HepG2 (cell line): ENCODE measurements around the gene PAXIP1. TPM values are rescaled to one million over a fixed set of nuclear protein-coding genes. Genes with fewer than 3 reads are reported as not detected.

Experiments
- ATAC-seq: fragments of 200-7000 bp; cut with Tn5 transposase; 3 replicates; pipeline ENCODE4 v1.9.1; 2020; ENCODE audit warnings: mild to moderate bottlenecking, moderate library complexity
- BruUV-seq: library from RNA; stranded (reverse); fragments of 400-500 nt; replicated peaks from 2 replicates; lab custom pipeline; 2021; lab: Mats Ljungman, UMichigan
- CTCF ChIA-PET: fragments of 300-600 bp; formaldehyde crosslinking; extraction: SDS; loops from one replicate; lab custom pipeline; 2021; ENCODE audit warnings: low total read pairs, inconsistent platforms, low intra/inter-chr PET ratio; lab: Yijun Ruan, JAX
- POLR2A ChIA-PET: fragments of 350-600 bp; sonication (Branson Sonifier 250); formaldehyde crosslinking; loops from one replicate; lab custom pipeline; 2020; ENCODE audit warnings: antibody characterized with exemption, inconsistent platforms; lab: Yijun Ruan, JAX
- DNase-seq: peaks from one replicate; pipeline ENCODE4 v3.0.0-alpha.2; 2015; ENCODE audit warnings: low spot score
- FAIRE-seq: peaks from 3 replicates; lab custom pipeline; 2011; peaks lifted over from hg19 to GRCh38; lab: Jason Lieb, UNC
- H2AFZ ChIP-seq: one replicate; pipeline ENCODE4 v1.6.1; 2011; ENCODE audit warnings: low read length, inconsistent platforms
- H3K27ac ChIP-seq: fragments of 300-600 bp; 3 replicates; pipeline ENCODE4 v1.8.0; 2011; ENCODE audit warnings: mixed run types, mild to moderate bottlenecking, mixed read lengths, low read length, inconsistent platforms; ENCODE audit not compliant: insufficient read depth; ENCODE audit errors: extremely low read length
- H3K27me3 ChIP-seq, 2 experiments: fragments of 200-600 bp in 1 of 2; 2 replicates in 1 of 2; 3 replicates in 1 of 2; pipeline versions ENCODE4 v1.6.0 to v1.8.0; 2011; ENCODE audit warnings: low read length in 2 of 2, mild to moderate bottlenecking in 2 of 2, moderate library complexity in 2 of 2, inconsistent platforms in 1 of 2; ENCODE audit not compliant: insufficient read depth in 2 of 2, control insufficient read depth in 1 of 2
- H3K36me3 ChIP-seq, 2 experiments: fragments of 200-600 bp in 1 of 2; replicated peaks in 1 of 2; 2 replicates in 1 of 2; 3 replicates in 1 of 2; pipeline versions ENCODE4 v1.5.1 to v1.8.0; 2011; ENCODE audit warnings: low read length in 2 of 2, inconsistent platforms in 1 of 2; ENCODE audit not compliant: insufficient read depth in 2 of 2, control insufficient read depth in 1 of 2
- H3K4me1 ChIP-seq: 2 replicates; pipeline ENCODE4 v1.5.1; 2012; ENCODE audit warnings: low read length, inconsistent platforms; ENCODE audit not compliant: insufficient read depth
- H3K4me2 ChIP-seq: 2 replicates; pipeline ENCODE4 v1.6.0; 2011; ENCODE audit warnings: low read depth, low read length, inconsistent platforms
- H3K4me3 ChIP-seq, 3 experiments: fragments of 200-600 bp in 1 of 3; sonication (generic), shearing (Covaris generic) in 1 of 3; replicated peaks in 1 of 3; 2 replicates each; pipeline ENCODE4 v1.5.1; 2011 to 2016; ENCODE audit warnings: low read length in 3 of 3, inconsistent platforms in 2 of 3, low read depth in 2 of 3, mild to moderate bottlenecking in 2 of 3, control low read depth in 1 of 3, mixed read lengths in 1 of 3; ENCODE audit not compliant: insufficient read depth in 1 of 3
- H3K79me2 ChIP-seq: one replicate; pipeline ENCODE4 v1.6.1; 2011; ENCODE audit warnings: low read length, inconsistent platforms; ENCODE audit not compliant: insufficient read depth
- H3K9ac ChIP-seq: 2 replicates; pipeline ENCODE4 v1.6.0; 2011; ENCODE audit warnings: mild to moderate bottlenecking, low read depth, low read length, inconsistent platforms; ENCODE audit not compliant: insufficient read depth
- H3K9me3 ChIP-seq: 2 replicates; pipeline ENCODE4 v1.5.1; 2012; ENCODE audit warnings: mild to moderate bottlenecking, low read length
- H4K20me1 ChIP-seq: 2 replicates; pipeline ENCODE4 v1.6.0; 2011; ENCODE audit warnings: inconsistent platforms, mild to moderate bottlenecking, low read length, moderate library complexity; ENCODE audit not compliant: insufficient read depth
- HNRNPH1 ChIP-seq: fragments of 200-400 bp; formaldehyde crosslinking; optimal IDR thresholded peaks from 2 replicates; pipeline ENCODE3; 2017; ENCODE audit warnings: mild to moderate bottlenecking, low read depth, low read length
- MIER3 ChIP-seq: IDR thresholded peaks from 2 replicates; pipeline ENCODE4 v1.6.1; 2016; ENCODE audit warnings: missing compliant biosample characterization, borderline replicate concordance
- ONECUT2 ChIP-seq: sonication (generic); formaldehyde crosslinking; IDR thresholded peaks from 2 replicates; pipeline ENCODE4 v1.4.0; 2020; ENCODE audit warnings: missing genetic modification reagents
- RBM22 ChIP-seq: fragments of 200-400 bp; formaldehyde crosslinking; optimal IDR thresholded peaks from 2 replicates; pipeline ENCODE3; 2017; ENCODE audit warnings: mild to moderate bottlenecking, low read length, moderate library complexity
- RFX1 ChIP-seq: fragments of 450-650 bp; IDR thresholded peaks from 2 replicates; pipeline ENCODE4 v1.6.1; 2017
- SMC3 ChIP-seq: IDR thresholded peaks from 2 replicates; pipeline ENCODE4 v1.6.1; 2011; ENCODE audit warnings: low read length, improper control_type of control experiment
- STAG1 ChIP-seq: sonication (generic); formaldehyde crosslinking; IDR thresholded peaks from 2 replicates; pipeline ENCODE4 v1.4.0; 2020; ENCODE audit warnings: missing genetic modification reagents
- ZNF17 ChIP-seq: sonication (generic); formaldehyde crosslinking; IDR thresholded peaks from 2 replicates; pipeline ENCODE4 v1.5.0; 2020; ENCODE audit warnings: mild to moderate bottlenecking, missing genetic modification reagents
- ZNF335 ChIP-seq: sonication (generic); formaldehyde crosslinking; IDR thresholded peaks from 2 replicates; pipeline ENCODE4 v1.4.0; 2020; ENCODE audit warnings: missing genetic modification reagents
- ZNF468 ChIP-seq: sonication (generic); formaldehyde crosslinking; IDR thresholded peaks from 2 replicates; pipeline ENCODE4 v1.8.0; 2022; ENCODE audit warnings: mild to moderate bottlenecking, moderate library complexity, missing genetic modification reagents
- WGBS: methylation state at CpG from one replicate; pipeline ENCODE4 v1.1.6; 2017; ENCODE audit warnings: low lambda C conversion rate; 5-methylcytosine and 5-hydroxymethylcytosine counted together
- in situ Hi-C: cut with HindIII; loops from 2 replicates; pipeline ENCODE4 v1.10.0; 2017; ENCODE audit warnings: low pct_unique_long_range_greater_than_20kb; ENCODE audit not compliant: extremely low pct_ligation_motif_present
- intact Hi-C: fragments of 100-400 bp; cut with micrococcal nuclease; formaldehyde crosslinking; loops from one replicate; pipeline ENCODE4 v1.10.0; 2022; ENCODE audit not compliant: unreplicated experiment
- polyA plus RNA-seq, 8 experiments: library from polyadenylated mRNA; depleted of rRNA in 3 of 8; stranded (reverse) in 7 of 8; unstranded in 1 of 8; fragments of >200 nt; fragmentation: Illumina TruSeq in 4 of 8; extraction: Trizol in 4 of 8; gene quantifications; 2 replicates each; pipeline versions ENCODE4 v1.2.1 to v1.2.3, GENCODE V29; 2011 to 2016; ENCODE audit warnings: low read depth in 4 of 8, missing spikeins in 1 of 8, mixed read lengths in 1 of 8; ENCODE audit not compliant: insufficient read depth in 1 of 8
- total RNA-seq, 5 experiments: library from RNA; depleted of rRNA; stranded (reverse); fragments of >200 nt; fragmentation: Illumina TruSeq; extraction: Trizol; gene quantifications; 2 replicates each; pipeline ENCODE4 v1.2.3, GENCODE V29; 2016; ENCODE audit warnings: low read depth in 1 of 5
- TF ChIP-seq, protein P1 (sequence below): sonication (generic); formaldehyde crosslinking; IDR thresholded peaks from 2 replicates; pipeline ENCODE4 v1.5.1; 2020; ENCODE audit warnings: missing genetic modification reagents, mild to moderate bottlenecking, borderline replicate concordance
- TF ChIP-seq, protein P2 (sequence below): sonication (generic); formaldehyde crosslinking; IDR thresholded peaks from 2 replicates; pipeline ENCODE4 v1.5.0; 2020; ENCODE audit warnings: mild to moderate bottlenecking, missing genetic modification reagents, moderate library complexity

The PAXIP1 gene
- total and polyA plus RNA-seq, 2 of the 13 experiments (the other 11 are each of a cell fraction or from before 2014, with no cell fraction given), result 11.6 to 16.2 TPM

DNA sequence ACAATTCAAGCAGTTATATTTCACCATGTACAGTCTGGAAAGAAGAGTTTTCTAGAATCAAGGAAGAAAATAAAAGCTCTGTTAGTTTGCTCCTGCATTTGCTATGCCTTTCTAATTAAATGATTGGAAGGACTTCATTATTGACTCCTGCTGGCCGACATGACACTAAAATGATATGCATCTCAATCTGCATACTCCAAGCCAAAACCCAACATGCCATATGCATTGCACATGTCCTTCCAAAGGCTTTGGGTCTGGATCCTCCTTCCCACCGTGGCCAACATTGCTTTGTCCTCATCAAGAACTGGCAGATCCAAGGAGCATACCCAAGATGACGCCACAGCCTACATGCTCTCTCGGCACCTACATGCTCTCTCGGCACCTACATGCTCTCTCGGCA is 46.5 kb downstream of the PAXIP1 start (continued):
- TF ChIP-seq, protein P1, sequence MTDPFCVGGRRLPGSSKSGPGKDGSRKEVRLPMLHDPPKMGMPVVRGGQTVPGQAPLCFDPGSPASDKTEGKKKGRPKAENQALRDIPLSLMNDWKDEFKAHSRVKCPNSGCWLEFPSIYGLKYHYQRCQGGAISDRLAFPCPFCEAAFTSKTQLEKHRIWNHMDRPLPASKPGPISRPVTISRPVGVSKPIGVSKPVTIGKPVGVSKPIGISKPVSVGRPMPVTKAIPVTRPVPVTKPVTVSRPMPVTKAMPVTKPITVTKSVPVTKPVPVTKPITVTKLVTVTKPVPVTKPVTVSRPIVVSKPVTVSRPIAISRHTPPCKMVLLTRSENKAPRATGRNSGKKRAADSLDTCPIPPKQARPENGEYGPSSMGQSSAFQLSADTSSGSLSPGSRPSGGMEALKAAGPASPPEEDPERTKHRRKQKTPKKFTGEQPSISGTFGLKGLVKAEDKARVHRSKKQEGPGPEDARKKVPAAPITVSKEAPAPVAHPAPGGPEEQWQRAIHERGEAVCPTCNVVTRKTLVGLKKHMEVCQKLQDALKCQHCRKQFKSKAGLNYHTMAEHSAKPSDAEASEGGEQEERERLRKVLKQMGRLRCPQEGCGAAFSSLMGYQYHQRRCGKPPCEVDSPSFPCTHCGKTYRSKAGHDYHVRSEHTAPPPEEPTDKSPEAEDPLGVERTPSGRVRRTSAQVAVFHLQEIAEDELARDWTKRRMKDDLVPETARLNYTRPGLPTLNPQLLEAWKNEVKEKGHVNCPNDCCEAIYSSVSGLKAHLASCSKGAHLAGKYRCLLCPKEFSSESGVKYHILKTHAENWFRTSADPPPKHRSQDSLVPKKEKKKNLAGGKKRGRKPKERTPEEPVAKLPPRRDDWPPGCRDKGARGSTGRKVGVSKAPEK, result no peak
- TF ChIP-seq ZNF335 (no peak), MIER3 (CRISPR knock-in tag) (no peak), ZNF468 (CRISPR knock-in tag) (no peak), RFX1 (no peak)

DNA sequence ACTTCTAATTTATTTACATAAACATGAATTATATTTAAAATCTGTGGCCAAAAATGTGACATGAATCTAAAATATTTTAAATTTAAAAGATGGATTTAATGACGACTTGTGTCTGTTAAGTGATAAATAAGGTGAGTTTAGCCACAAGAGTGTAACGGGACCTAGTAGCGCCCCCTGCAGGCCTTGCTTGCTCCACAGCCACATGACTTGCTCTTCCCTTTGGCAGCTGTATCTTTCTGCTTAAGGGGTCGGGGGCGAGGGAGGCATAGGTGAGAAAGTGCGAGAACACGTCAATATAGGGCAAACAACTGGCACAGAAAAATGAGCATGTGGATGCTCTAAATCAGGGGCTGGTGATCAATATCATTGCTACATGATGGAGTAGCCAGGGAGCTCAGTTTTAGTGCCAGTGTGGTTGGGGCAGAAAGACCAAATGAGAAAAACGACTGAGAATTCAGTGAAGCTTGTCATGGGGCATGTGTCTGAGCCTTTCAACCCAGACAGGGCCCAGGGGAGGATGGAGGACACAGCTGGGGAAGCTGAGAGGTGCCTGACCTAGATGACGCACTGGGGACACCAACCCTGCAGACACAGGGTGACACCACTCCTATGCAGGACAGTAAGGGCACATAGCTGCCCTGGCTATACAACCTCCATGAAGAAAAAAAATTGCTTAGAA is 49.8 kb downstream of the PAXIP1 start:
- FAIRE-seq (no peak), DNase-seq (peak; percentile 38), ATAC-seq (peak; percentile 81)
- ChIA-PET POLR2A (no interaction called here), CTCF (interaction anchor here (0.8 to 3.4 kb wide), 2 partner anchors 25 to 39 kb away, joined by 4 to 22 read pairs; no protein-coding TSS in a partner anchor)
- Histone ChIP-seq H3K4me1 (peaks cover 6% of the 10 kb centered on the region; the same call in 1 of the 2 replicates), H3K27me3 (no peaks in the 10 kb centered on the region), H3K9me3 (no peaks in the 10 kb centered on the region), H4K20me1 (no peaks in the 10 kb centered on the region), H3K27ac (no peak overlapping the region), H2AFZ (no peak overlapping the region), H3K36me3 (peaks cover 7 to 49% of the 10 kb centered on the region in 2 experiments), H3K79me2 (no peaks in the 10 kb centered on the region), H3K4me2 (no peak overlapping the region), H3K9ac (no peak overlapping the region), H3K4me3 (no peak overlapping the region)
- 84% methylated on average over 9 of the region's 9 CpGs for WGBS
- BruUV-seq, result no TSS peak
- intact Hi-C loops, result loop anchor here (1.0 kb wide), 1 partner anchor 25 kb away; no protein-coding TSS in a partner anchor
- in situ Hi-C loops, result no loop called here
- no peak for TF ChIP-seq ONECUT2 (CRISPR knock-in tag)
- TF ChIP-seq, protein P2, sequence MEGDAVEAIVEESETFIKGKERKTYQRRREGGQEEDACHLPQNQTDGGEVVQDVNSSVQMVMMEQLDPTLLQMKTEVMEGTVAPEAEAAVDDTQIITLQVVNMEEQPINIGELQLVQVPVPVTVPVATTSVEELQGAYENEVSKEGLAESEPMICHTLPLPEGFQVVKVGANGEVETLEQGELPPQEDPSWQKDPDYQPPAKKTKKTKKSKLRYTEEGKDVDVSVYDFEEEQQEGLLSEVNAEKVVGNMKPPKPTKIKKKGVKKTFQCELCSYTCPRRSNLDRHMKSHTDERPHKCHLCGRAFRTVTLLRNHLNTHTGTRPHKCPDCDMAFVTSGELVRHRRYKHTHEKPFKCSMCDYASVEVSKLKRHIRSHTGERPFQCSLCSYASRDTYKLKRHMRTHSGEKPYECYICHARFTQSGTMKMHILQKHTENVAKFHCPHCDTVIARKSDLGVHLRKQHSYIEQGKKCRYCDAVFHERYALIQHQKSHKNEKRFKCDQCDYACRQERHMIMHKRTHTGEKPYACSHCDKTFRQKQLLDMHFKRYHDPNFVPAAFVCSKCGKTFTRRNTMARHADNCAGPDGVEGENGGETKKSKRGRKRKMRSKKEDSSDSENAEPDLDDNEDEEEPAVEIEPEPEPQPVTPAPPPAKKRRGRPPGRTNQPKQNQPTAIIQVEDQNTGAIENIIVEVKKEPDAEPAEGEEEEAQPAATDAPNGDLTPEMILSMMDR, result peak; percentile 64
- TF ChIP-seq RBM22, result peak; percentile 19
- TF ChIP-seq STAG1, result 0 out of 2 replicates have a peak, but pooled peaks have one; percentile 12
- TF ChIP-seq HNRNPH1, result no peak
- no peak for TF ChIP-seq ZNF17 (CRISPR knock-in tag)
- peak; percentile 28; the same call in 1 of the 2 replicates for TF ChIP-seq SMC3
